ENCODE measurements around the gene CANT1. TPM values are rescaled to one million over a fixed set of nuclear protein-coding genes. Genes with fewer than 3 reads are reported as not detected.

CANT1 gene
- total RNA-seq, 3 donors from 2014 or later (not counting 1 experiment from before 2014, with no cell fraction given): 40.0 to 58.8 (median 53.4) TPM

DNA sequence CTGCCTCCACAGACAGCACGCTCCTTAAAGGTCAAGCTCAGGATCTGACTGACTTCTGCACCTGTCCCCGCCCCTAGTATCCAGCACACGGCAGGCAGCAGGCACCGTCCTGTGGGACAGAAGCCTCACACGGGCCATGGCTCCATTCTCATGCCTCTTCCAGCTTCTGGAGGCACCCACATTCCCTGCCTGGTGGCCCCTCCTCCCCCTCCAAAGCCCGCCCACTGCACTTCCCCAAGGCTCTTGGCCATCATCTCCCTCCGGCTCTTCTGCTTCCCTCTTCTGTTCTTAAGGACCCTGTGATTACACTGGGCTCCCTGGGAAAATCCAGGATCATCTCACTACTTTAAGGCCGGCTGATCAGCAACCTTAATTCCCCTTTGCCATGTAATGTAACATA, 3.5 kb downstream of the CANT1 start:
- H3K27ac ChIP-seq (ENCODE audit: low read length): no peak overlapping the region
- ATAC-seq: no peak
- H3K27me3 ChIP-seq (ENCODE audit: control insufficient read depth, insufficient read depth, low read length): no peaks in the 10 kb centered on the region
- no peak overlapping the region for H3K4me3 ChIP-seq (ENCODE audit: low read length)
- Mint-ChIP-seq H3K4me1 (peaks cover 58 to 72% of the 10 kb centered on the region in 2 donors), H3K9me3 (no peaks in the 10 kb centered on the region), H3K36me3 (no peaks in the 10 kb centered on the region), H3K27me3 (ENCODE audit: low read depth in 2 of 2) (no peaks in the 10 kb centered on the region), H3K27ac (peak overlapping the region in 1 of 2 donors; percentile 19), H3K4me3 (no peak overlapping the region)
- no peaks in the 10 kb centered on the region for H3K36me3 ChIP-seq (ENCODE audit: control insufficient read depth, insufficient read depth, low read length)
- 92% methylated on average over 7 of the region's 8 CpGs for WGBS (ENCODE audit: insufficient coverage)
- TF ChIP-seq, protein P1, sequence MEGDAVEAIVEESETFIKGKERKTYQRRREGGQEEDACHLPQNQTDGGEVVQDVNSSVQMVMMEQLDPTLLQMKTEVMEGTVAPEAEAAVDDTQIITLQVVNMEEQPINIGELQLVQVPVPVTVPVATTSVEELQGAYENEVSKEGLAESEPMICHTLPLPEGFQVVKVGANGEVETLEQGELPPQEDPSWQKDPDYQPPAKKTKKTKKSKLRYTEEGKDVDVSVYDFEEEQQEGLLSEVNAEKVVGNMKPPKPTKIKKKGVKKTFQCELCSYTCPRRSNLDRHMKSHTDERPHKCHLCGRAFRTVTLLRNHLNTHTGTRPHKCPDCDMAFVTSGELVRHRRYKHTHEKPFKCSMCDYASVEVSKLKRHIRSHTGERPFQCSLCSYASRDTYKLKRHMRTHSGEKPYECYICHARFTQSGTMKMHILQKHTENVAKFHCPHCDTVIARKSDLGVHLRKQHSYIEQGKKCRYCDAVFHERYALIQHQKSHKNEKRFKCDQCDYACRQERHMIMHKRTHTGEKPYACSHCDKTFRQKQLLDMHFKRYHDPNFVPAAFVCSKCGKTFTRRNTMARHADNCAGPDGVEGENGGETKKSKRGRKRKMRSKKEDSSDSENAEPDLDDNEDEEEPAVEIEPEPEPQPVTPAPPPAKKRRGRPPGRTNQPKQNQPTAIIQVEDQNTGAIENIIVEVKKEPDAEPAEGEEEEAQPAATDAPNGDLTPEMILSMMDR (IDR thresholded peaks at IDR 0.05): no peak
- H3K9me3 ChIP-seq (ENCODE audit: control insufficient read depth, insufficient read depth, low read length): no peaks in the 10 kb centered on the region
- no peak for DNase-seq
- intact Hi-C loops (cut with micrococcal nuclease): no loop called here
- H3K4me1 ChIP-seq (ENCODE audit: control insufficient read depth, insufficient read depth, low read length): peaks cover 48% of the 10 kb centered on the region

DNA sequence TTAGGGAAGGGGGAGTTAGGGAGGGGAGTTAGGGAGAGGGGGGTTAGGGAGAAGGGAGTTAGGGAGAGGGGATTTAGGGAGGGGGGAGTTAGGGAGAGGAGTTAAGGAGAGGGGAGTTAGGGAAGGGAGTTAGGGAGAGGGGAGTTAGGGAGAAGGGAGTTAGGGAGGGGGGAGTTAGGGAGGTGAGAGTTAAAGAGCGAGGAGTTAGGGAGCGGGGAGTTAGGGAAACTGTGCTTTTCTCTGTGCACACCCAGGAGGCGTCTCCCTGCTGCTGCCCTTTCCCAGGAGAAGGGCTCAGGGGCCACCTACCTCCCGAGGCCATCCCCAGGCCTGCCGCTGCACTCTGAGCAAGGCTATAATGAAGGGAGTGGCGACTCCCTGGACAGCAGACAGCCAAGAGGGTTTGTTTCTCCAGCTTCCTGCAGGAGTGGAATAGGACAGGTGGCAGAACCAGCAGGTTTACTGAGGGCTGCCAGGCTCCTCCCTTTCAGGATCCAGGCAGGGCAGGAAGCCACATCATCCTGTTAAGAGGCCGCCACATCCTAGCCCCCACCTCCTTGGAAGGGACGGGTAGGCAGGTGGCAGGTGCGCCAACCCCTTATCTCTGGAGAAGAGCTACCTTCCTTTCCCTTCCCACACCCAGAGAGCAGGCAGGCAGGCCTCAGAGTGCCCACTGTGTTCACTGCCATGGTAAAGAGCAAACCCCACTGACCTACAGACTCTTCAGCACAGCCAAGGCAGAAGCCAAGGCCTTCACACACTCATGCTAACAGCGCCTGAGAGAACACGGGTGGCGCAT, 4.3 kb downstream of the CANT1 start:
- Mint-ChIP-seq H3K4me3 (no peak overlapping the region), H3K27ac (peak overlapping the region in 1 of 2 donors; percentile 19), H3K36me3 (no peaks in the 10 kb centered on the region), H3K9me3 (no peaks in the 10 kb centered on the region), H3K4me1 (peaks cover 61 to 80% of the 10 kb centered on the region in 2 donors), H3K27me3 (ENCODE audit: low read depth in 2 of 2) (no peaks in the 10 kb centered on the region)
- intact Hi-C loops (cut with micrococcal nuclease): no loop called here
- 58% methylated on average over 12 of the region's 12 CpGs for WGBS (ENCODE audit: insufficient coverage)
- TF ChIP-seq, protein P1 (IDR thresholded peaks at IDR 0.05): no peak
- peaks cover 47% of the 10 kb centered on the region for H3K4me1 ChIP-seq (ENCODE audit: control insufficient read depth, insufficient read depth, low read length)
- H3K4me3 ChIP-seq (ENCODE audit: low read length): no peak overlapping the region
- H3K36me3 ChIP-seq (ENCODE audit: control insufficient read depth, insufficient read depth, low read length): peaks cover 2% of the 10 kb centered on the region
- no peak overlapping the region for H3K27ac ChIP-seq (ENCODE audit: low read length)
- DNase-seq (peak in 1 of 2 donors; percentile 26), ATAC-seq (no peak)
- no peaks in the 10 kb centered on the region for H3K9me3 ChIP-seq (ENCODE audit: control insufficient read depth, insufficient read depth, low read length)
- H3K27me3 ChIP-seq (ENCODE audit: control insufficient read depth, insufficient read depth, low read length): no peaks in the 10 kb centered on the region

DNA sequence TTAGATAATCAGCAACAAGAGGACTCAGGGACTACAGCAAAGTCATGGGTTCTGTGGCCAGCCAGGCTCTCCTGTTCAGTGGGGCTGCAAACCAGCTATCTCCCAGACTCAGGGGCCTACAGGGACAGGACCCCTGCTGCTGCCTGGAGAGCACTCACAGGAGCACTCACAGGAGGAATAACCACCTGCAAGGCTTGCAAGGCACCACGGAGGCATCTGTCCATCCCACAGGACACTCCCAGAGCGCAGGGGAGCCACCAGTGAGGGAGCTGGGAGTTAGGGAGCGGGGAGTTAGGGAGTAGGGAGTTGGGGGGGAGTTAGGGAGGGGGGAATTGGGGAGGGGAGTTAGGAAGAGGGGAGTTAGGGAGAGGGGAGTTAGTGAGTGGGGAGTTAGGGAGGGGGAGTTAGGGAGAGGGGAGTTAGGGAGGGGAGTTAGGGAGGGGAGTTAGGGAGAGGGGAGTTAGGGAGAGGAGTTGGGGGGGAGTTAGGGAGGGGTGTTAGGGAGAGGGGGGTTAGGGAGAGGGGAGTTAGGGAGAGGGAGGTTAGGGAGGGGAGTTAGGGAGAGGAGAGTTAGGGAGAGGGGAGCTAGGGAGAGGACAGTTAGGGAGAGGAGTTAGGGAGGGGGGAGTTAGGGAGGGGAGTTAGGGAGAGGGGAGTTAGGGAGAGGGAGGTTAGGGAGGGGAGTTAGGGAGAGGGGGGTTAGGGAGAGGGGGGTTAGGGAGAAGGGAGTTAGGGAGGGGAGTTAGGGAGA, 5.7 kb downstream of the CANT1 start:
- peak overlapping the region in 1 of 2 donors; percentile 76 for H3K27ac Mint-ChIP-seq

More for the DNA sequence above, 5.7 kb downstream of the CANT1 start:
- Mint-ChIP-seq H3K4me1 (peaks cover 58 to 73% of the 10 kb centered on the region in 2 donors), H3K4me3 (no peak overlapping the region), H3K27me3 (ENCODE audit: low read depth in 2 of 2) (no peaks in the 10 kb centered on the region), H3K9me3 (no peaks in the 10 kb centered on the region), H3K36me3 (no peaks in the 10 kb centered on the region)
- H3K4me1 ChIP-seq (ENCODE audit: control insufficient read depth, insufficient read depth, low read length): peaks cover 37% of the 10 kb centered on the region
- 83% methylated on average over 3 of the region's 3 CpGs for WGBS (ENCODE audit: insufficient coverage)
- H3K9me3 ChIP-seq (ENCODE audit: control insufficient read depth, insufficient read depth, low read length): no peaks in the 10 kb centered on the region
- H3K36me3 ChIP-seq (ENCODE audit: control insufficient read depth, insufficient read depth, low read length): peaks cover 4% of the 10 kb centered on the region
- intact Hi-C loops (cut with micrococcal nuclease): no loop called here
- DNase-seq (no peak), ATAC-seq (no peak)
- TF ChIP-seq, protein P1 (IDR thresholded peaks at IDR 0.05): no peak
- no peak overlapping the region for H3K4me3 ChIP-seq (ENCODE audit: low read length)
- no peaks in the 10 kb centered on the region for H3K27me3 ChIP-seq (ENCODE audit: control insufficient read depth, insufficient read depth, low read length)
- no peak overlapping the region for H3K27ac ChIP-seq (ENCODE audit: low read length)
